LNCAP (cell line): Measurements from ENCODE around the gene HS2ST1.

ENCODE experiments used
- TF ChIP-seq, protein P1 (sequence below): fragments of 450-650 bp; IDR thresholded peaks from 2 replicates; pipeline ENCODE4 v1.5.1; 2017; ENCODE audit warnings: mild to moderate bottlenecking

Gene HS2ST1

DNA sequence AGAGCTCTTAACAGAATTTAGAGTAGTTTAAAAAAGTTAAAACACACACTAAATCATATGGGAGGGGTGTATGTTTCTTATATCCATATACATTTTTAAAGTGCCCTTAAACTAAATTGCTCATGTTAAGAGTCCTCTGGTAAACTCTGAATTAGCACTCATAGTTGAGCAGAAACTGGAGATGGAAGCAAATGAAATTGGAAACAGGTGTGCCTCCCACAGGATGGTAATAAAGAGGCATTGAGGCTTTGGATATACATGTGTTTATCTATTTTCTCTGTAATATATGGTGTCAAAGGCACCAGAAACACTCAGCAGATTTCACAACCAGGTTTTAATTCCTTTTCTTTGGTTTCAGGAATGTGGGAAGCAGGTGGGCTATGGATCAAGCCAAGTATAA is 188.6 kb downstream of the HS2ST1 start:
- TF ChIP-seq, protein P1, sequence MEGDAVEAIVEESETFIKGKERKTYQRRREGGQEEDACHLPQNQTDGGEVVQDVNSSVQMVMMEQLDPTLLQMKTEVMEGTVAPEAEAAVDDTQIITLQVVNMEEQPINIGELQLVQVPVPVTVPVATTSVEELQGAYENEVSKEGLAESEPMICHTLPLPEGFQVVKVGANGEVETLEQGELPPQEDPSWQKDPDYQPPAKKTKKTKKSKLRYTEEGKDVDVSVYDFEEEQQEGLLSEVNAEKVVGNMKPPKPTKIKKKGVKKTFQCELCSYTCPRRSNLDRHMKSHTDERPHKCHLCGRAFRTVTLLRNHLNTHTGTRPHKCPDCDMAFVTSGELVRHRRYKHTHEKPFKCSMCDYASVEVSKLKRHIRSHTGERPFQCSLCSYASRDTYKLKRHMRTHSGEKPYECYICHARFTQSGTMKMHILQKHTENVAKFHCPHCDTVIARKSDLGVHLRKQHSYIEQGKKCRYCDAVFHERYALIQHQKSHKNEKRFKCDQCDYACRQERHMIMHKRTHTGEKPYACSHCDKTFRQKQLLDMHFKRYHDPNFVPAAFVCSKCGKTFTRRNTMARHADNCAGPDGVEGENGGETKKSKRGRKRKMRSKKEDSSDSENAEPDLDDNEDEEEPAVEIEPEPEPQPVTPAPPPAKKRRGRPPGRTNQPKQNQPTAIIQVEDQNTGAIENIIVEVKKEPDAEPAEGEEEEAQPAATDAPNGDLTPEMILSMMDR = no peak

DNA sequence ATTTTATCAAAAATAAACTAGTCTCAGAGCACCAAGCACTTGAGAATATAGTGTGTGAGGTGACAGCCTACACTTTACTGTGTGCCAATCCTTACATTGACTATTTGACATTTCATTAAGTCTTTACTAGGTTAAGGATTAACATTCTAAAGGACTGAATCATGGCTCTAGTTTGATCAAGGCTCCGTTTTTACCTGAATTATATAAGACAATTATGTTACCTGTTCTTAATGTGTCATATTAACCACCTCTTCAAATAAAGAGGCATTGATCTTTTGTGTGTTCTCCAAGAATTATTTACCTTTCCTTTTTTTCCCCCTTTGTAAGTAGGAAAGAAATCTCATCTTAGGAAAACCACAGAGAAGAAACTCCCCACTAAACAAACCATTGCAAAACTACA is 189.7 kb downstream of the HS2ST1 start:
- TF ChIP-seq, protein P1 = no peak

DNA sequence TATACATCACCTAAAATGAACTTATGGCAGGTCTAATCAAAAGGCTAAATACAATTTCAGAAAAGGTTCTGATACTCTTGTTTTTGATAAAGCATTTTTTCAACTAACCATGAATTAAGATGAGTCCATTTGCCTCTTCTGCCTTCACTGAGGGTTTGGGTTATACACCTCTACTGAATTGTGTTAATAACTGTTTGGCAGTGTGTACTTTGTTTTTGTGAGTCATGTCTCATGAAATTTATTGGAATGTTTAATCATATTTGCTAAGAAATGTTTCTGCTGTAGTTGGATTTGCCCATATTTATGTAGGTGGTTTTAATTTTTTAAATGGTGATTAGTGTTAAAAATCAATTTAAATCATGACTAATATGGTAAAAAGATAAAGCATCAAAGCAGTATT is 190.5 kb downstream of the HS2ST1 start:
- TF ChIP-seq, protein P1 = no peak

DNA sequence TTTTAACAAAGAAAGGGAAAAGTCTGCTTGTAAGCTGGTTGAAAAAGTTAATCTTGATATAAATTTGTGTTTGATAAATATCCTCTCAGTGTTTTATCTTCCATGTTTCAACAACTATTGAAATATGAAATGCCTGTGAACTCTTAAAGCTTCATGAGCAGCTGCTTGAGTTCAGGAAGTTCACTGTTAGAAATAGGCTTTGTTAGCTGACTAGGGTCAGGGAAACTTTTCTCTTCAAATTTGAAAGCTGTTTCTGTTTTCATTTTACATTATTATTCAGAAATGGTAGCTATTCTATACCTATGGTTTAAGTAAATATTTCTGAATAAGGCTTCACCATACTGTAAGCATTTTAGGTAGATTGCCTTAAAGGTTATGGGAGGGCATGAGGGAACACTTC is 191.7 kb downstream of the HS2ST1 start:
- TF ChIP-seq, protein P1 = no peak

DNA sequence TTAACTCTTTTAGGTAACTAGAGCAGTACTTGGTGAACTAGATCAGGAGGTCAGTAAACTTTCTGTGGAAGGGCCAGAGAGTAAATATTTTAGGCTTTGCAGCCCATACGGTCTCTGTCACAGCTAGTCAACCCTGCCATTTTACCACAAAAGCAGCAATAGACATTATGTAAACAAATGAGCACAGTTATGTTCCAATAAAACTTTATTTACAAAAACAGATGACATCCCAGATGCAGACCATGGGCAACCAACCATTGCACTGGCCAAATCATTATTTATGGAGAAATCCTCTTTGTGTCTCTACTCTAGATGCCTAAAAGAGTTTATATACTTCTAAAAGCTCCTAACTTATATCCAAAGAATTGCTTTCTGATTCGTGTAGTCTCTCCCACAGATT is 192.4 kb downstream of the HS2ST1 start:
- TF ChIP-seq, protein P1 = no peak

DNA sequence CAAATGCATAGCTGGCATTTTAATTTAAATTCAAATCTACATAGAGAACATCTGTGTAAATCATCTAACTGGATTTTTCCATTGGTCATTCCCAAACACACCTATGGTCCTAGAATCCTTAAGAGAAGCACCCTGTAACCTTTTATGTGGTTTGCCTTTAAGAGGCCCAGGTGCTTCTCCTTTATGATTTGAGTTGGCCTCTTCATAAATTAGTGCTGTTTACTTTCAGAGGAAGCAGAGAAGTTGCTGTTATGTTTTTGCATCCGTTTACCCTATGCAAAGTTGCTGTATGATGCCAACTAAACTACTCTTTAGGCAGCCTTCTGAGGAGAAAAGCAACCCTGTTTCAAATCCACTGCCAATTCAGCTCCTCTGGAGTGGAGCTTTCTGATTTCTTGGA is 193.8 kb downstream of the HS2ST1 start:
- TF ChIP-seq, protein P1 = no peak

DNA sequence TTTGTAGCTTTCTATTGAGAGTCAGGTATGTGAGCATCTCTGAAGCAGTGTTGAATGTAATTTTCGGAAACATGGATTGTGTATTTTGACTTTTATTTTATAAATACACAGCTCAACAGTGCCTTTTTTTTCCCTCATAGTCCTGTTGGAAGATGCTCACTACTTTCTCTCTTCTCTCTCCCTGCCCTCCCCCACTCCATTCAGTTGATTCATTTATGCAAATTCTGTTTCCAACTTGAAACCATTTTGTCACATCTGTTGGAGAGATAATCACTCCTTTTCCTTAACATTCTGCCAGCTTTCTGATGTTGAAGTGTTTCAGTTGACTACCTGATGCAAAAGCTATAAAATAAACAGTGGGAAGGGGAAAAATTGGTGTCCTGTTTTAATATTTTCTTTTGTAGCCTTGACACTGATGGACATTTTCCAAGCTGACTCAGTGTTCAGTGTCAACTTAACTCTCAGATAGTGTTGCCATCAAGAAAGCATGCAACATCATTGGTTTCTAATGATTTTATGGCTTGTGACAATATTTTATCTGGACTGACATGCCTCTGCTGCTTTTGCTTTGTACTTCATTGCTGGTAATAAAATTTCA is 194.5 kb downstream of the HS2ST1 start:
- TF ChIP-seq, protein P1 = no peak
